GM12801 (cell line): Measurements from ENCODE around the gene RGS3.

Experiments used
- CTCF ChIP-seq: IDR thresholded peaks from one replicate; pipeline ENCODE4 v1.5.1; 2011; ENCODE audit warnings: control low read depth; ENCODE audit not compliant: insufficient read length; ENCODE audit errors: extremely low read depth

RGS3 gene

GRCh38 chr9:113633782-113634595 lies 170.5 kb downstream of the RGS3 start:
- TF ChIP-seq CTCF = no peak

- TF ChIP-seq CTCF = no peak
Measured at GRCh38 chr9:113634596-113635515, 171.3 kb downstream of the RGS3 start.

GRCh38 chr9:113635586-113635985 lies 172.1 kb downstream of the RGS3 start:
- TF ChIP-seq CTCF = no peak

- no peak for TF ChIP-seq CTCF
Measured at GRCh38 chr9:113636165-113636564, 172.6 kb downstream of the RGS3 start.

GRCh38 chr9:113636693-113637092 lies 173.2 kb downstream of the RGS3 start:
- TF ChIP-seq CTCF = no peak

- TF ChIP-seq CTCF = no peak
Measured at GRCh38 chr9:113638490-113638889, 175.0 kb downstream of the RGS3 start.

- TF ChIP-seq CTCF = no peak
Measured at GRCh38 chr9:113638897-113639296, 175.4 kb downstream of the RGS3 start.
